ENCODE measurements around the gene HCCS. TPM values are rescaled to one million over a fixed set of nuclear protein-coding genes. Genes with fewer than 3 reads are reported as not detected.

The HCCS gene
- total RNA-seq: 8.2 and 10.9 TPM in 2 replicates

GRCh38 chrX:11111037-11111851 lies at the start of gene HCCS:
HCCS (plus strand) TSS chrX:11111332; CDS start chrX:11112061, 729 bp downstream.

Other genes with a start within 250 kb of the HCCS start
- gene AMELX, start 182.1 kb downstream of the HCCS start, total RNA-seq: not detected in 2 replicates

Measured in pericardium fibroblast (primary cell).